LNCAP (cell line): Measurements from ENCODE around the gene PLCG2.

Experiments
- TF ChIP-seq, protein P1 (sequence below): fragments of 450-650 bp; IDR thresholded peaks from 2 replicates; pipeline ENCODE4 v1.5.1; 2017; ENCODE audit warnings: mild to moderate bottlenecking

PLCG2 gene

DNA sequence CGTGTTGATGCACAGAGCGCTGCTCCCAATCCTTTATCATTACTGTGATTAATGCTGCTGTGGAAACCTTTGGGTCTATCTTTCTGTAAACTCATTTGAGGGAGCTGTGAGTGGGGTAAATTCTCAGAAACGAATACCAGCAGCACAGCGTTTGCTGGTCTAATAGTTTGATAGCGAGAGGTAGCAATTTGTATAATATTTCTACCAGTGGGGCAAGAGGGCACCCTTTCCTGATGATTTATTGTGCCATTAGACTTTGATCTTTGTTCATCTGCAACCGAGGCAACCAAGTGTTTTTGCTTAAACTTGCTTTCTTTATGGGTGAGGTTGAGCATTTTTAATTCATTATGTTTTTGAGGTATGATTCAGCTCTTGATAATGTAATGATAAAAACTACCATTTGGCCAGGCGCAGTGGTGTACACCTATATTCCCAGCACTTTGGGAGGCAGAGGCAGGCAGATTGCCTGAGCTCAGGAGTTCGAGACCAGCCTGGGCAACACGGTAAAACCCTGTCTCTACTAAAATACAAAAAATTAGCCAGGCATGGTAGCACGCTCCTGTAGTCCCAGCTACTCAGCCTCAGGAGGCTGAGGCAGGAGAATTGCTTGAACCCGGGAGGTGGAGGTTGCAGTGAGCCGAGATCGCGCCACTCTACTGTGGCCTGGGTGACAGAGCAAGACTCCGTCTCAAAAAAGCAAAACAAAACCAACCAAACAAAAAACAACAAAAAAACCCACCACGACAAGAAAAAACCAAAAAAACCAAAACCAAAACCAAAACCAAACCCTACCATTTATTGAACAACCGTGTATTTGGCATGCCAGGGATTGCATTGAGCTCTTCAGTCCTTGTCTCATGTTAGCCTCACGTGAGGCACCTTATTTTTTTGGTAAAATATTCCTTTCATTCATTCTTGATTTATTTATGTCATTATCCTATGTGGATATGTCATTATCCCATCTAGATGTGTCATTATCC lies 81.5 kb downstream of the PLCG2 start:
- TF ChIP-seq, protein P1, sequence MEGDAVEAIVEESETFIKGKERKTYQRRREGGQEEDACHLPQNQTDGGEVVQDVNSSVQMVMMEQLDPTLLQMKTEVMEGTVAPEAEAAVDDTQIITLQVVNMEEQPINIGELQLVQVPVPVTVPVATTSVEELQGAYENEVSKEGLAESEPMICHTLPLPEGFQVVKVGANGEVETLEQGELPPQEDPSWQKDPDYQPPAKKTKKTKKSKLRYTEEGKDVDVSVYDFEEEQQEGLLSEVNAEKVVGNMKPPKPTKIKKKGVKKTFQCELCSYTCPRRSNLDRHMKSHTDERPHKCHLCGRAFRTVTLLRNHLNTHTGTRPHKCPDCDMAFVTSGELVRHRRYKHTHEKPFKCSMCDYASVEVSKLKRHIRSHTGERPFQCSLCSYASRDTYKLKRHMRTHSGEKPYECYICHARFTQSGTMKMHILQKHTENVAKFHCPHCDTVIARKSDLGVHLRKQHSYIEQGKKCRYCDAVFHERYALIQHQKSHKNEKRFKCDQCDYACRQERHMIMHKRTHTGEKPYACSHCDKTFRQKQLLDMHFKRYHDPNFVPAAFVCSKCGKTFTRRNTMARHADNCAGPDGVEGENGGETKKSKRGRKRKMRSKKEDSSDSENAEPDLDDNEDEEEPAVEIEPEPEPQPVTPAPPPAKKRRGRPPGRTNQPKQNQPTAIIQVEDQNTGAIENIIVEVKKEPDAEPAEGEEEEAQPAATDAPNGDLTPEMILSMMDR: no peak

DNA sequence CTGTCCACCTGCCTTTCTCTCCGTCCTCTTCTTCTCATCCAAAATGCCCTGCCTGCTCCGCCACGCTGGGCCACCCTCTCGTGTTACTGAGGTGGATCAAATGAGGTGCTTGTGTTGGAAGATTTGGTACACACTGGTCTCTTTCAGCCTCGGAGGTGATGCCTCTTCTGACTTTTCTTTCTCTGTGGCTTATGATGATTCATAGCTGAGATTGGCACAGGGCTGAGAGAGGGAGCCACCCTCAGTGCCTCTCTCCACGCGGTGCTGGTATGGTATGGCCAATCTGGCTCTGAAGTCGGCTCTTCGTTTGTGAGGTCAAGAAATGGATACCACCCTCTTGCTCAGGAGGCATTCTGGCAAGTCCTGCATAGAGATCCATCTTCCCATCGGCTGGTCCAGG lies 82.4 kb downstream of the PLCG2 start:
- TF ChIP-seq, protein P1: no peak

DNA sequence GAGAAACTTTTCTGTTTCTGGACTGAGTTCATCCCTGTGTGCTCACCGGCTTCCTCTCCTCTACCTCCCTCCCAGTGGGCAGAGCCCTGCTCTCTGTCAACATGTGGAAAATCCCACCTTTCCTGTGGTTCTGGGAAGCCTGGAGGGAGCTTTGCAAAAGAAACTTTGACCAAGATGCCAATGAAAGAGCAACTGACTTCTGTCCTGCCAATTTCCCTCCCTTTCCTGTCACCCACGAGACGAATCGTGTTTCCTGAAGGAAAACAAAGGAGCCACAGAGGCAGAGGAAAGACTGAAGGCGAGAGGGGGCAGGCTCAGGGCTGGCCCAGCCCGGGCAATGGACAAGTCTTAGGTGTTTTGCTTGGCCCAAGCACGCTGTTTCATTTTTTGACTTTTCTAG lies 82.8 kb downstream of the PLCG2 start:
- TF ChIP-seq, protein P1: no peak

DNA sequence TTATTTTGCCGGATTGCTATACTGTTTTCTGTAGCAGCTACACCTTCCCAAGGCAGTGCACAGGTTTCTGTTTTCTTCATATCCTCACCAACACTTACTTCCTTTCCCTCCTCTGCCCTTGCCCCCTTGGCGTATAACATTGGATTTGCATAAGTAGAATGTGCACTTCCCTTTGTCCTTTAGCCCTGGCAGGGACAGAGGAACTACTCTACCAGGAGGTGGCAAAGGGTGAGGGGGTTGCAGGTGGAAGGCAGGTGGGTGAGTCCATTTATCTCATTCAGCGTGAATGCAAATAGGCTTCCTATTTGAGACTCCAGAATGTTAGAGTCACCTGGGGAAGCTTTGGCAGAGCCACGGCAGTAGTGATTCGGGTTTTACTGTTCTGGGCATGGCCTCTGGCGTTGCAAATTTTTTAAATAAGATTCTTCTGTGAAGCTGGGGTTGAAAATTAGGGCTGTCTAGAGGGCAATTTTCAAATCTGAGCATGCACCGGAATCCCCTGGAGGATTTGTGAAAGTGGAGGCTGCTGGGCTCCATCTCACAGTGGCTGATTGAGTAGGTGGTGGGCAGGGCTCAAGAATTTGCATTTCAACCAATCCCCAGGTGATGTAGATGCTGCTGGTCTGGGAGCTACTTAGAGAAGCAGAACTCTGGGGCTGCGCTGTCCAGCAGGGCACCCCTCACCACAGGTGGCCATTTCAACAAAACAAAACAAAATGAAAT lies 84.7 kb downstream of the PLCG2 start:
- TF ChIP-seq, protein P1: no peak

DNA sequence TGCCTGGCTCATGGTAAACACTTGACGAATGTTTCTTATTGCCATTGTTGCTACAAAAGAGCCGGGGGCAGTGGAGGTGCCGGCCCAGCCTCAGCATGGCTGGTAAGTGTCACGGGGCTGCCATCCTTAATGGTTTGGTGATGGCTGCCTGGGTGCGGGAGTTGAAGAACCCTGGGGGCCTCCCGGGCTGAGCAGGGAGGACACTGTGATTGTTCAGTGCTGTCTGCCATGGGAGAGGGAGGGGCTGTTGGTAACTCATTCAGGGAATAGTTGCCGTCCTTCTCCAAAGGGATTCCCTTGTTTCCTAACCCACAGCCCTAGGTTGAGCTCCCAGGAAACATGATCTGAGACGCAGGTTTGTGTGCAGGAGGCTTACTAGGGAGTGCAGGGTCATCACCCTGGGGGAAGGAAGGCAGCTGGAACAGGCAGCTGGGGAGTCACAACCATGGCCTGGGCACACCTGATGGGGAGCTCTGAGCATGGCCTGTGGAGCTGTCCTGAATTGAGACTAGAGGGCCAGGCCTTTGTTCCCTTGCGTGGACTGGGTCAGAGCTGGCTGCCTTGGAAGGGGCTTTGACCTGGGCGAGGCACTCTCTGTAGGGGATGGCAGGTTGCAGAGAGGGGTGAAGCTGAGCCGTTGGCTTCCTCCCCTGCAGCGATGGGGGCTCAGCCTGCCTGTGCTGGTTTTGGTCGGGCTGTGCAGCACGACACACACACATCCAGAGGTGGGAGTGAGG lies 85.7 kb downstream of the PLCG2 start:
- TF ChIP-seq, protein P1: no peak

DNA sequence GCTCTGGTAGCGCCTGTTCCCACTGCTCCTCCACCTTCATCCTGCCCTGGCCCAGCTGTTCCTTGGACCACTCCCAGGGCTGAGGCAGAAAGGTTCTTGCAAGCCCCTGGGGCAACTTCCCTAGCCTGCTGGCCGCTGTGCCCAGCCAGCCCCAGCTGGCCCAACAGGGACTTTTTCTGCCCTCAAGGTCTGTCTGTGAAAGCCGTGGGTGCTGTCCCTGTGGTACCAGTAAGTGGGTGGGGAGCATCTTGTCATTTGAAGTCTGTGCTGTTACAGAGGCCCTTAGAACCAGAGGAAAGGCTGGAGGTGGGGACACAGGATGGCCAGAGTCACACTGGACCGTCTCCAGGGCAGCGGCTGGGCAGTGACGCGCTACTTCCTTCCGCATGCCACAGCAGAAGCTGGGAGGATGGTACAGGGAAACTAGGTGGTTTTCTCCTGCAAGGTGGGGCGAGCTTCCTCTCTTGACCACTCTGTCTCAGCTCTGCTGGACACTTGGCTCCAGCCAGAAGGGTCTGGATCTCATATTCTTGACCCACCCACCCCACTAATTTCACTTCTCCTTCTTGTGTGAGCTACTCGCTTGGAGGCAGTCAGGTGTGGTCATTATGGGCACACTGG lies 87.8 kb downstream of the PLCG2 start:
- TF ChIP-seq, protein P1: no peak
